K562 (cell line): ENCODE data around the gene TXNRD3.

Experiments
- CBX2 ChIP-seq: fragments of 200-600 bp; sonication (generic); IDR thresholded peaks from one replicate; pipeline ENCODE4 v1.6.1; 2012; ENCODE audit warnings: mild to moderate bottlenecking, low read length, inconsistent platforms; ENCODE audit not compliant: insufficient read depth, poor library complexity, severe bottlenecking
- HES1 ChIP-seq: fragments of 450-650 bp; IDR thresholded peaks from 2 replicates; pipeline ENCODE4 v1.6.1; 2016; ENCODE audit warnings: low read depth, mild to moderate bottlenecking, moderate library complexity
- POLR2AphosphoS2 ChIP-seq: IDR thresholded peaks from 2 replicates; pipeline ENCODE4 v1.6.1; 2012; ENCODE audit warnings: low read length, improper control_type of control experiment
- POLR2AphosphoS5 ChIP-seq: IDR thresholded peaks from 2 replicates; pipeline ENCODE4 v1.6.1; 2011; ENCODE audit warnings: mild to moderate bottlenecking, low read depth, low read length, moderate library complexity; ENCODE audit not compliant: control insufficient read depth, insufficient read depth
- RB1 ChIP-seq: fragments of 450-650 bp; IDR thresholded peaks from 2 replicates; pipeline ENCODE4 v1.6.1; 2017; ENCODE audit warnings: low read depth, mild to moderate bottlenecking
- SMARCA5 ChIP-seq: fragments of 450-650 bp; IDR thresholded peaks from 2 replicates; pipeline ENCODE4 v1.6.1; 2016
- THRA ChIP-seq: fragments of 450-650 bp; IDR thresholded peaks from 2 replicates; pipeline ENCODE4 v1.6.1; 2017; ENCODE audit warnings: mild to moderate bottlenecking, moderate library complexity
- ZNF77 ChIP-seq: fragments of 250-450 bp; sonication (Bioruptor Pico); IDR thresholded peaks from 2 replicates; pipeline ENCODE4 v1.5.0; 2020

- TF ChIP-seq POLR2AphosphoS5, result no peak
- no peak for TF ChIP-seq POLR2AphosphoS2
- no peak for TF ChIP-seq RB1
- no peak for TF ChIP-seq SMARCA5
- TF ChIP-seq ZNF77 (CRISPR knock-in tag), result no peak
- TF ChIP-seq THRA, result no peak
- no peak for TF ChIP-seq CBX2
- TF ChIP-seq HES1, result no peak
Observed at GRCh38 chr3:126685493-126685892, 30.6 kb upstream of the TXNRD3 start.
